H9 (cell line): ENCODE data around the gene KCNK13. TPM values are rescaled to one million over a fixed set of nuclear protein-coding genes. Genes with fewer than 3 reads are reported as not detected.

Source experiments
- DNase-seq: peaks from one replicate; pipeline ENCODE4 v3.0.0-alpha.2; 2017
- H2AFZ ChIP-seq: one replicate; pipeline ENCODE4 v1.6.1; 2013; ENCODE audit warnings: mild to moderate bottlenecking, low read length, control low read depth, moderate library complexity
- H2AK5ac ChIP-seq: 2 replicates; pipeline ENCODE4 v1.6.1; 2013; ENCODE audit warnings: low read length, control low read depth, mixed read lengths; ENCODE audit not compliant: insufficient read length
- H2BK120ac ChIP-seq: one replicate; pipeline ENCODE4 v1.6.1; 2013; ENCODE audit warnings: low read depth, mild to moderate bottlenecking, low read length, control low read depth, inconsistent platforms; ENCODE audit not compliant: poor library complexity, severe bottlenecking
- H2BK12ac ChIP-seq: 2 replicates; pipeline ENCODE4 v1.6.1; 2013; ENCODE audit warnings: low read length, control low read depth, mixed read lengths, low read depth; ENCODE audit not compliant: insufficient read length
- H2BK15ac ChIP-seq: 2 replicates; pipeline ENCODE4 v1.6.1; 2013; ENCODE audit warnings: low read depth, low read length, control low read depth
- H2BK20ac ChIP-seq: one replicate; pipeline ENCODE4 v1.6.1; 2013; ENCODE audit warnings: low read depth, mild to moderate bottlenecking, low read length, control low read depth, inconsistent platforms; ENCODE audit not compliant: poor library complexity, severe bottlenecking
- H2BK5ac ChIP-seq: 2 replicates; pipeline ENCODE4 v1.6.1; 2013; ENCODE audit warnings: low read length, control low read depth, mixed read lengths; ENCODE audit not compliant: insufficient read length
- H3K14ac ChIP-seq: 2 replicates; pipeline ENCODE4 v1.6.1; 2013; ENCODE audit warnings: low read length, control low read depth; ENCODE audit not compliant: insufficient read depth
- H3K18ac ChIP-seq: 2 replicates; pipeline ENCODE4 v1.6.1; 2013; ENCODE audit warnings: low read depth, mild to moderate bottlenecking, mixed read lengths, low read length, control low read depth; ENCODE audit not compliant: insufficient read length
- H3K23ac ChIP-seq: 2 replicates; pipeline ENCODE4 v1.6.1; 2013; ENCODE audit warnings: low read length, control low read depth, mixed read lengths, low read depth; ENCODE audit not compliant: insufficient read length
- H3K23me2 ChIP-seq: 2 replicates; pipeline ENCODE4 v1.6.1; 2013; ENCODE audit warnings: low read depth, mild to moderate bottlenecking, mixed read lengths, low read length, control low read depth; ENCODE audit not compliant: insufficient read length, poor library complexity, severe bottlenecking
- H3K27ac ChIP-seq: 2 replicates; pipeline ENCODE4 v1.5.1; 2013; ENCODE audit warnings: low read length, control low read depth, mixed read lengths, low read depth; ENCODE audit not compliant: insufficient read length
- H3K27me3 ChIP-seq: 2 replicates; pipeline ENCODE4 v1.6.1; 2013; ENCODE audit warnings: low read length, control low read depth, inconsistent platforms; ENCODE audit not compliant: insufficient read depth
- H3K4ac ChIP-seq: 2 replicates; pipeline ENCODE4 v1.6.1; 2013; ENCODE audit warnings: low read depth, mild to moderate bottlenecking, control low read depth, inconsistent platforms, low read length, moderate library complexity
- H3K4me1 ChIP-seq: 2 replicates; pipeline ENCODE4 v1.6.1; 2013; ENCODE audit warnings: low read length, control low read depth, inconsistent platforms; ENCODE audit not compliant: insufficient read depth
- H3K4me2 ChIP-seq: 2 replicates; pipeline ENCODE4 v1.6.1; 2013; ENCODE audit warnings: low read length, control low read depth, mixed read lengths; ENCODE audit not compliant: insufficient read length, insufficient read depth
- H3K56ac ChIP-seq: 2 replicates; pipeline ENCODE4 v1.6.1; 2013; ENCODE audit warnings: low read depth, mild to moderate bottlenecking, mixed read lengths, low read length, control low read depth; ENCODE audit not compliant: insufficient read length
- H3K79me1 ChIP-seq: 2 replicates; pipeline ENCODE4 v1.6.1; 2013; ENCODE audit warnings: low read depth, mild to moderate bottlenecking, moderate library complexity, low read length, control low read depth, inconsistent platforms; ENCODE audit not compliant: insufficient read depth, poor library complexity, severe bottlenecking
- H3K79me2 ChIP-seq: 2 replicates; pipeline ENCODE4 v1.6.1; 2013; ENCODE audit warnings: low read length, control low read depth, inconsistent platforms; ENCODE audit not compliant: insufficient read depth
- H3K9ac ChIP-seq: 2 replicates; pipeline ENCODE4 v1.6.1; 2013; ENCODE audit warnings: low read length, control low read depth, mixed read lengths; ENCODE audit not compliant: insufficient read length; ENCODE audit errors: extremely low read depth
- H3K9me3 ChIP-seq: one replicate; pipeline ENCODE4 v1.6.1; 2013; ENCODE audit warnings: low read depth, low read length, inconsistent platforms; ENCODE audit not compliant: control insufficient read depth
- H3T11ph ChIP-seq: one replicate; pipeline ENCODE4 v1.6.1; 2013; ENCODE audit warnings: mild to moderate bottlenecking, low read length, control low read depth, inconsistent platforms
- H4K20me1 ChIP-seq: one replicate; pipeline ENCODE4 v1.6.1; 2013; ENCODE audit not compliant: control insufficient read depth, insufficient read length, insufficient read depth
- H4K5ac ChIP-seq: 2 replicates; pipeline ENCODE4 v1.6.1; 2013; ENCODE audit warnings: low read depth, mild to moderate bottlenecking, mixed read lengths, low read length, control low read depth; ENCODE audit not compliant: insufficient read length
- H4K8ac ChIP-seq: replicated peaks from 2 replicates; pipeline ENCODE4 v1.6.1; 2013; ENCODE audit warnings: low read length, control low read depth, mixed read lengths, low read depth; ENCODE audit not compliant: insufficient read length
- H4K91ac ChIP-seq: 2 replicates; pipeline ENCODE4 v1.6.1; 2013; ENCODE audit warnings: low read depth, mild to moderate bottlenecking, moderate library complexity, mixed read lengths, low read length, control low read depth; ENCODE audit not compliant: insufficient read length
- H3K27ac Mint-ChIP-seq, 3 experiments: 2 replicates in 2 of 3; 3 replicates in 1 of 3; pipeline ENCODE4 v1.8.0; 2020 to 2021; ENCODE audit warnings: mixed read lengths in 3 of 3, mild to moderate bottlenecking in 1 of 3, moderate library complexity in 1 of 3
- H3K27me3 Mint-ChIP-seq: 2 replicates; pipeline ENCODE4 v1.8.0; 2021; ENCODE audit warnings: low read depth, mild to moderate bottlenecking, moderate library complexity, mixed read lengths
- H3K36me3 Mint-ChIP-seq, 3 experiments: 2 replicates in 2 of 3; 3 replicates in 1 of 3; pipeline ENCODE4 v1.8.0; 2020 to 2021; ENCODE audit warnings: low read depth in 3 of 3, mixed read lengths in 3 of 3; ENCODE audit not compliant: insufficient read depth in 1 of 3
- H3K4me1 Mint-ChIP-seq, 2 experiments: 2 replicates each; pipeline ENCODE4 v1.8.0; 2020; ENCODE audit warnings: mixed read lengths in 2 of 2
- H3K4me3 Mint-ChIP-seq, 2 experiments: 2 replicates in 1 of 2; 3 replicates in 1 of 2; pipeline ENCODE4 v1.8.0; 2020 to 2021; ENCODE audit warnings: mild to moderate bottlenecking in 2 of 2, mixed read lengths in 2 of 2, moderate library complexity in 1 of 2
- H3K9me3 Mint-ChIP-seq, 2 experiments: 2 replicates in 1 of 2; 3 replicates in 1 of 2; pipeline ENCODE4 v1.8.0; 2020; ENCODE audit warnings: mild to moderate bottlenecking in 2 of 2, mixed read lengths in 2 of 2, moderate library complexity in 1 of 2
- CTCF ChIP-seq: fragments of 200-600 bp; sonication (generic); conservative IDR thresholded peaks from 3 replicates; pipeline ENCODE4 v1.8.0; 2021; ENCODE audit warnings: antibody characterized with exemption, mild to moderate bottlenecking
- WGBS: extraction: QIAGEN DNeasy Blood & Tissue Kit; methylation state at CpG from one replicate; pipeline ENCODE4 v1.1.7; 2013; ENCODE audit warnings: missing lambda C conversion rate, low lambda C conversion rate, mixed read lengths; ENCODE audit not compliant: insufficient read length; ENCODE audit errors: extremely low coverage; 5-methylcytosine and 5-hydroxymethylcytosine counted together
- total RNA-seq: library from RNA; stranded (reverse); gene quantifications from 2 replicates; pipeline ENCODE4 v1.2.1, GENCODE V29; 2021

Gene KCNK13
- total RNA-seq, 1 experiment from 2014 or later, result 0.39 TPM

- no peak overlapping the region for H3K4me3 Mint-ChIP-seq
- Histone ChIP-seq H3K4me2 (no peak overlapping the region), H3K4me1 (no peaks in the 10 kb centered on the region), H4K8ac (no peak overlapping the region), H2AK5ac (no peak overlapping the region), H3T11ph (no peak overlapping the region), H4K91ac (no peak overlapping the region), H4K5ac (no peak overlapping the region), H2BK15ac (no peak overlapping the region), H2BK12ac (no peak overlapping the region), H2BK120ac (no peak overlapping the region), H3K56ac (no peak overlapping the region), H3K9me3 (no peaks in the 10 kb centered on the region), H4K20me1 (no peaks in the 10 kb centered on the region), H3K27me3 (no peaks in the 10 kb centered on the region), H2BK5ac (no peak overlapping the region), H3K79me2 (no peaks in the 10 kb centered on the region), H3K9ac (no peak overlapping the region), H2BK20ac (no peak overlapping the region), H3K79me1 (no peaks in the 10 kb centered on the region), H3K23ac (no peak overlapping the region), H3K18ac (no peak overlapping the region), H2AFZ (no peak overlapping the region), H3K14ac (no peak overlapping the region), H3K4ac (no peak overlapping the region), H3K23me2 (no peaks in the 10 kb centered on the region), H3K27ac (no peak overlapping the region)
- peaks cover 17% of the 10 kb centered on the region for H3K27me3 Mint-ChIP-seq
- H3K9me3 Mint-ChIP-seq, result peaks cover 6 to 7% of the 10 kb centered on the region in 2 experiments; a peak in 4 of 5 replicates
- 0 out of 7 replicates have a peak, but pooled peaks cover 0 to 5% (median 0%) of the 10 kb centered on the region in 3 experiments for H3K36me3 Mint-ChIP-seq
- no peak for TF ChIP-seq CTCF
- peaks cover 0 to 4% of the 10 kb centered on the region in 2 experiments; a peak in 2 of 4 replicates for H3K4me1 Mint-ChIP-seq
- WGBS, result no CpG with 5 or more reads among the region's 7 CpGs
- no peak for DNase-seq
- H3K27ac Mint-ChIP-seq, result no peak overlapping the region
Measured at GRCh38 chr14:90191585-90191984, 129.8 kb downstream of the KCNK13 start.
